ENCODE data around the gene RASA3. TPM values are rescaled to one million over a fixed set of nuclear protein-coding genes. Genes with fewer than 3 reads are reported as not detected.

Gene RASA3
- total RNA-seq, 1 donor = 78.9 TPM

GRCh38 chr13:113978741-113979481 lies 153.5 kb downstream of the RASA3 start:
- H3K9me3 ChIP-seq (ENCODE audit: low read depth, low read length) = no peaks in the 10 kb centered on the region
- H3K4me3 ChIP-seq (ENCODE audit: low read length) = no peak overlapping the region
- no peaks in the 10 kb centered on the region for H3K4me1 ChIP-seq (ENCODE audit: insufficient read depth, low read length)
- no peaks in the 10 kb centered on the region for H3K27me3 ChIP-seq (ENCODE audit: insufficient read depth, low read length)

DNA sequence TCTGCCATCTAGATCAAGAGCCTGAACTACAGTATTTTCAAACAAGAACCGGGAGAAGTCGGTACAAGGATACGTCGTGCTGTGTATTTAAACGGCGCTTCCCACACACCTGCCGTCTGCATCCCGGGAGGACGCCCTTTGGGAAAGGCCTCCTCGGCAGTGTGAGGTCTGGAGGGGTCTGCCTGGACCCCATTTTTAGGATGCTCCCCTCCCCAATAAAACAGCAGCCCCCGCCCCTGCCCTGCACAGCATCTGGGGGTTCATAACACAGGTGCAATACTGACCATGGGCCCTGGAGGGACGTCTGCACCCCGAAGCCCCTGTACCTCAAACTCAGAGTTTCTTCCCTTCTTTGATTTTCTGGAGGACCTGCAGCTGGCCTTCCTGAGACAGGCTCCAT lies 154.4 kb downstream of the RASA3 start:
- Histone ChIP-seq H3K9me3 (ENCODE audit: low read depth, low read length) (no peaks in the 10 kb centered on the region), H3K4me3 (ENCODE audit: low read length) (no peak overlapping the region), H3K27me3 (ENCODE audit: insufficient read depth, low read length) (no peaks in the 10 kb centered on the region), H3K4me1 (ENCODE audit: insufficient read depth, low read length) (no peaks in the 10 kb centered on the region)

DNA sequence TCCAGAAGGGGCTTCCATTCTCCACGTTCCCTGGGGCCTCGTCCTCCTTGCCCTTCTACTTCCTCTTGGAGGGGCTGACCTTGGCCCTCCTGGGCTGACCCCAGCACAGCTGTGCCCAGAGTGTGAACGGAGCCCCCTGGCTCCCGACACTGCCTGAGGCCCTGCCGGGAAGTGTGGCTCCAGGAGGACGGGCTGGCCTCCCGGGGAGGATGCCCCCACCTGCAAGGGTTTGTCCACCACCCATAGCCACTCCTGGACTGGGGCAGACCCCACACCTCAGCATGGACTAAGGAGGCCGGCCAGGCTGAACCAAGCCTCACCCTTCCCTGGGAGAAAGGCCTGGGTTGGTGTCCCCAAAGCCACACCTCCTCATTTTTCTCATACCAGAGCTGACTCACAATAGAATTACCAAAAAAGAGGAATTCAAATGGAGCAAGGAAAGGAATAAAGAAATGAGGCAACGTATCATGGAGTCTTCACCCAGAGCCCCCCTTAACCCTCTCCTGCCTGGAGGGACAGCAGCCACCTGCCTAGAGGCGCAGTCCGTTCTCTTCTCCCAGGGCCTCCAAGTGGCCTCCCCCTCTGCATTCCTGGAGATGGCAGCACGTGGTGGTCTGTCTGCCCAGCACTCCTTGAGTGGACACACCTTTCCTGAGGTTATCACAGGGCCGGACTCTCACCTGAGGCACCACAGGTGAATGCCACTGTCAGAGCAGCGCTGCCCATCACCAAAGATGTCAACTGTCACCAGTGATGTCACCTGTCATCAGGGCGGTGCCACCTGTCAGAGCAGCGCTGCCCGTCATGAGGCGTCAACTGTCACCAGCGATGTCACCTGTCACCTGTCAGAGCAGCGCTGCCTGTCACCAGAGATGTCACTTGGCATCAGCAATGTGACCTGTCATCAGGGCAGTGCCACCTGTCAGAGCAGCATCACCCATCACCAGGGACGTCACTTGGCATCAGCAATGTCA lies 155.4 kb downstream of the RASA3 start:
- H3K27me3 ChIP-seq (ENCODE audit: insufficient read depth, low read length) = no peaks in the 10 kb centered on the region
- no peak overlapping the region for H3K4me3 ChIP-seq (ENCODE audit: low read length)
- H3K4me1 ChIP-seq (ENCODE audit: insufficient read depth, low read length) = no peaks in the 10 kb centered on the region
- no peaks in the 10 kb centered on the region for H3K9me3 ChIP-seq (ENCODE audit: low read depth, low read length)

DNA sequence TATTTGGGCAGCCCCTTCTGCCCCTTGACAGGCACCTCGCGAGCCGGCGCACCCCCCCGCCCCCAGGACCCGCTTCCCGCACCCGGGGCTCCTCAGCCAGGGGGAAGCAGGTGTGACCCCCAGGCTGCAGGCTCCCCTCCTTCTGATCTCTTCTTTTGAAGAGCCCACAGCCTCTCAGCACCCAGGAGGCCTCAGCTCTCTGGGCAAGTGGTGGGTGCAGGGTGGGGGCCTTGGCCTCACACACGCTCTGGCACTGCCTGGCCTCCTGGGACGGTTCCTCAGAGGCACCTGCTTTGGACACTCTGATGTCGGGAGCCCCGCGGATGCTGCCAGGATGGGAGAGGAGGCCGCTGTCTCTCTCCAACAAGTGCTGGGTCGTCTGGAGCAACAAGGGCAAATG lies 157.0 kb downstream of the RASA3 start:
- Histone ChIP-seq H3K27me3 (ENCODE audit: insufficient read depth, low read length) (no peaks in the 10 kb centered on the region), H3K4me1 (ENCODE audit: insufficient read depth, low read length) (no peaks in the 10 kb centered on the region), H3K4me3 (ENCODE audit: low read length) (no peak overlapping the region), H3K9me3 (ENCODE audit: low read depth, low read length) (no peaks in the 10 kb centered on the region)

DNA sequence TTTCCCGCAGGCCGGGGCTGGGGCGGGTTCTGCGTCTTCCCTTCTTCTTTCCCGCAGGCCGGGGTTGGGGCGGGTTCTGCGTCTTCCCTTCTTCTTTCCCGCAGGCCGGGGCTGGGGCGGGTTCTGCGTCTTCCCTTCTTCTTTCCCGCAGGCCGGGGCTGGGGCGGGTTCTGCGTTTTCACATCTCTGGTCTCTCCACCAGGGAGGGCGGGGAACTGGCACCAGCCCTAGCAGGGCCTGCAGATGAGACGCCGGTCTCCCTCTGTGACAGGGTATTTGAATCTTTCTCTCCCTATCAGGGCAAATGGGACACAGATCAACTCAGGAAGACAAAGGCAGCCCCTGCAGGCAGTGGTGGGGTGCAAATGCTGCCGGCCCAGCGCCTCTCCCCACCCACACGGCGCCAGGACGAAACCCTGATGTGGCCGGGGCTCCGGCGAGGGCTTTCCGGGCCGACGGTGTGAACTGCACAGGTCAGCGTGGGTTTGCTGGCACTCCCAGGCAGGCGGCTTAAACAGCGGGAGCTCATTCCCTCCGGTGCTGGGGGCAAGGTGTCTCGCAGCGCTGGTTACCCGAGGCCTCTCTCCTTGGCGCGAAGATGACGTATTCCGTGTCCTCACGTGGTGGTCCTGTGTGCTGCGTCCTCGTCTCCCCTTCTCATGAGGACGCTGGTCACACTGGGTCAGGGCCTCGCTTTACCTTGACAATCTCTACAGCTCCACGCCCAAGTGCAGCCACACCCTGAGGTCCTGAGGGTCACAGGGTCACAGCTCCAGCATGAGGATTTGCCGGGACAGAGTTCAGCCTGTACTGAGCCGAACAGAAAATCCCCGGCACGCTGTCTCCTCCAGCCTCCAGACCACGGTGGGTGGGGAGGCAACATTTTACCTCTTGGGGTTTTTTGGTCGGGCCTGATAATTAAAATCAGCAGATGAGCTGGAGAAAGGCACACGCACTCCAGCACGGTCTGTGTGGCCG lies 157.8 kb downstream of the RASA3 start:
- H3K4me1 ChIP-seq (ENCODE audit: insufficient read depth, low read length) = no peaks in the 10 kb centered on the region

GRCh38 chr13:113973218-113974164 lies 158.9 kb downstream of the RASA3 start, which contains the start of gene C13orf46:
TSS of gene C13orf46 (minus strand) at chr13:113974076. CDS start at chr13:113973997, 79 bp downstream.
- Histone ChIP-seq H3K27me3 (ENCODE audit: insufficient read depth, low read length) (no peaks in the 10 kb centered on the region), H3K4me3 (ENCODE audit: low read length) (no peak within 1 kb of the TSS), H3K9me3 (ENCODE audit: low read depth, low read length) (no peaks in the 10 kb centered on the region), H3K4me1 (ENCODE audit: insufficient read depth, low read length) (no peaks in the 10 kb centered on the region)

More for the DNA sequence above, 157.8 kb downstream of the RASA3 start:
- Histone ChIP-seq H3K27me3 (ENCODE audit: insufficient read depth, low read length) (no peaks in the 10 kb centered on the region), H3K4me3 (ENCODE audit: low read length) (no peak overlapping the region), H3K9me3 (ENCODE audit: low read depth, low read length) (no peaks in the 10 kb centered on the region)

GRCh38 chr13:113972451-113973217 lies 159.8 kb downstream of the RASA3 start:
- no peak overlapping the region for H3K4me3 ChIP-seq (ENCODE audit: low read length)
- H3K9me3 ChIP-seq (ENCODE audit: low read depth, low read length) = no peaks in the 10 kb centered on the region
- H3K27me3 ChIP-seq (ENCODE audit: insufficient read depth, low read length) = no peaks in the 10 kb centered on the region
- no peaks in the 10 kb centered on the region for H3K4me1 ChIP-seq (ENCODE audit: insufficient read depth, low read length)

- H3K27me3 ChIP-seq (ENCODE audit: insufficient read depth, low read length) = no peaks in the 10 kb centered on the region
- no peaks in the 10 kb centered on the region for H3K9me3 ChIP-seq (ENCODE audit: low read depth, low read length)
- H3K4me3 ChIP-seq (ENCODE audit: low read length) = no peak overlapping the region
- H3K4me1 ChIP-seq (ENCODE audit: insufficient read depth, low read length) = no peaks in the 10 kb centered on the region
These were observed 160.8 kb downstream of the RASA3 start for GRCh38 chr13:113971471-113972231.

DNA sequence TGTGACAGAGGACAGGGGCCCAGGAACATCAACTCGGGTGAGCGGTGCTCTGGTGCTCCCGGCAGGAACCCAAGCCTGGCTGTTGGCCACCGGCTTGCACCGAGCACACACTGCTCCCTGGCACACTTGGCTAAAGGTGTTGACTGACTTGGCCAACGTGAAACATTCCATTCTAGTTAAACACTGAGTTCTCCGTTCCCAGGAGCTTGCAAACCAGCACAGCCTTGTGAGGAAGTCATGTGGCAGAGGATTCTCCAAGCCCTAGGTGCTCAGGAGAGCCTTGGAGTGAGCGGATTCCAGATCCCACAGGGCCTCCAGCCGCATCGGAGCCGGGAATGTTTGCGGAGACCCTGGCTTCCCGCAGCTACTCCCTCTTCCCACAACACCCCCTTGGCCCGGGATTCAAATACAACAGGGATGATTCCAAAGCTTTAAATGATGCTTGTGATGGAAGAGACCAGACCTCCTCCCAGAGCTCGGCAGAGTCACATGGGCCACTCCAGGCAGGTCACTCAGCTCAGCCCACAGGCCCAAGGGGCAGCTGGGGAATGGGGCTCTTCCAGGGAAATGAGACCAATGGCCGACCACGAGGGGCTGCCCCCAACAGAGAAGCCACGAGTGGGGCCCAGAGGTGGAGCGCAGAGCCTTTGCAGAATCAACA lies 161.5 kb downstream of the RASA3 start:
- H3K4me1 ChIP-seq (ENCODE audit: insufficient read depth, low read length) = no peaks in the 10 kb centered on the region
- no peaks in the 10 kb centered on the region for H3K9me3 ChIP-seq (ENCODE audit: low read depth, low read length)
- H3K27me3 ChIP-seq (ENCODE audit: insufficient read depth, low read length) = no peaks in the 10 kb centered on the region
- H3K4me3 ChIP-seq (ENCODE audit: low read length) = no peak overlapping the region

DNA sequence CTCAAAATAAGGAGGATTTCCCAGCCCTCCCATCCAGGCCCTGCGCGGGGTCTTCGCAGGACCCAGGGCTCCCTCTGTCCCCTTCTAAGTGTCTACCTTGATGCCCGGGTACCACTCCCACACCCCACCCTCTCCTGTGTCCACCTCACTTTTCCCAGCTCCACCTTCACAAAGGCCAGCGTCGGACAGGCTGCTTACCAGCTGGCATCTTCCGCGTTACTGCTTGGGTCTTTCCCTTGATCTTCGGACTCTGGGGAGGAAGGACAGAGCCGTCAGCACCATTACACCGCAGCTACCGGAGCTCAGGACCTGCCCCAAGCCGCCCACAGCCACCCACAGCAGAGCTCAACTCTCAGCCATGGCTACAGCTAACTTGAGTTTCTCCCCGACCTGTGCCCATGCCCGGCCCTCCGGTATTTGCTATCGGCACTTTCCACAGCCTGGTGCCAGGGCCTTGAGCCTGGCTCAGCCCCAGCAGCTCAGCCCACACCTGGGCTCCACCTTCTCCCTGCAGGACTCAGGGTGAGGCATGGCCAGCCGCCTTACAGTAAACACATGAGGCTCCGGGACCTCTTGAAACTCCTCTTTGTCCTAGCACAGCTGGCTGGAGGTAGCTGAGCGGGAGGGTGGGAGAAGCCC lies 162.3 kb downstream of the RASA3 start:
- no peaks in the 10 kb centered on the region for H3K4me1 ChIP-seq (ENCODE audit: insufficient read depth, low read length)
- no peak overlapping the region for H3K4me3 ChIP-seq (ENCODE audit: low read length)
- no peaks in the 10 kb centered on the region for H3K27me3 ChIP-seq (ENCODE audit: insufficient read depth, low read length)
- no peaks in the 10 kb centered on the region for H3K9me3 ChIP-seq (ENCODE audit: low read depth, low read length)

- H3K9me3 ChIP-seq (ENCODE audit: low read depth, low read length) = no peaks in the 10 kb centered on the region
- H3K4me3 ChIP-seq (ENCODE audit: low read length) = no peak overlapping the region
- H3K27me3 ChIP-seq (ENCODE audit: insufficient read depth, low read length) = no peaks in the 10 kb centered on the region
- H3K4me1 ChIP-seq (ENCODE audit: insufficient read depth, low read length) = no peaks in the 10 kb centered on the region
These were observed 163.0 kb downstream of the RASA3 start for GRCh38 chr13:113969311-113969972.

All from mononuclear cell (primary cell).